GM12873 (cell line): Measurements from ENCODE around the gene HEG1.

Source experiments
- TF ChIP-seq, protein P1 (sequence below): IDR thresholded peaks from 2 replicates; pipeline ENCODE4 v1.5.1; 2012; ENCODE audit warnings: low read depth, mild to moderate bottlenecking, moderate library complexity, low read length, control low read depth; ENCODE audit not compliant: insufficient read depth; ENCODE audit errors: missing control alignments

The HEG1 gene

DNA sequence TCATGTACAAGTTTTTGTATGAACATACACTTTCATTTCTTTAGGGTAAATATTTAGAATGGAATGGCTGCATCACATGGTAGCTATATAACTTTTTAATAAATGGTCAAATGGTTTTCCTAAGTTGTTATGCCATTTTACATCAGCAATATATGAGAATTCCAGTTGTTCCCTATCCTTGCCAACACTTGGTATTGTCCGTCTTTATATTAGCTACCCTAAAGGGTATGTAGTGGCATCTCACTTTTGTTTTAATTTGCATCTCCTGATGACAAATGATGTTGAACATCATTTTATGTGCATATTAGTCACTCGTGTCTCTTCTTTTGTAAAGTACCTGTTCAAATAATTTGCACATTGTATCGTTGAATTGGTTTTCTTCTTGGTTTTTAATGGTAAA, 118.7 kb downstream of the HEG1 start:
- TF ChIP-seq, protein P1, sequence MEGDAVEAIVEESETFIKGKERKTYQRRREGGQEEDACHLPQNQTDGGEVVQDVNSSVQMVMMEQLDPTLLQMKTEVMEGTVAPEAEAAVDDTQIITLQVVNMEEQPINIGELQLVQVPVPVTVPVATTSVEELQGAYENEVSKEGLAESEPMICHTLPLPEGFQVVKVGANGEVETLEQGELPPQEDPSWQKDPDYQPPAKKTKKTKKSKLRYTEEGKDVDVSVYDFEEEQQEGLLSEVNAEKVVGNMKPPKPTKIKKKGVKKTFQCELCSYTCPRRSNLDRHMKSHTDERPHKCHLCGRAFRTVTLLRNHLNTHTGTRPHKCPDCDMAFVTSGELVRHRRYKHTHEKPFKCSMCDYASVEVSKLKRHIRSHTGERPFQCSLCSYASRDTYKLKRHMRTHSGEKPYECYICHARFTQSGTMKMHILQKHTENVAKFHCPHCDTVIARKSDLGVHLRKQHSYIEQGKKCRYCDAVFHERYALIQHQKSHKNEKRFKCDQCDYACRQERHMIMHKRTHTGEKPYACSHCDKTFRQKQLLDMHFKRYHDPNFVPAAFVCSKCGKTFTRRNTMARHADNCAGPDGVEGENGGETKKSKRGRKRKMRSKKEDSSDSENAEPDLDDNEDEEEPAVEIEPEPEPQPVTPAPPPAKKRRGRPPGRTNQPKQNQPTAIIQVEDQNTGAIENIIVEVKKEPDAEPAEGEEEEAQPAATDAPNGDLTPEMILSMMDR = no peak

DNA sequence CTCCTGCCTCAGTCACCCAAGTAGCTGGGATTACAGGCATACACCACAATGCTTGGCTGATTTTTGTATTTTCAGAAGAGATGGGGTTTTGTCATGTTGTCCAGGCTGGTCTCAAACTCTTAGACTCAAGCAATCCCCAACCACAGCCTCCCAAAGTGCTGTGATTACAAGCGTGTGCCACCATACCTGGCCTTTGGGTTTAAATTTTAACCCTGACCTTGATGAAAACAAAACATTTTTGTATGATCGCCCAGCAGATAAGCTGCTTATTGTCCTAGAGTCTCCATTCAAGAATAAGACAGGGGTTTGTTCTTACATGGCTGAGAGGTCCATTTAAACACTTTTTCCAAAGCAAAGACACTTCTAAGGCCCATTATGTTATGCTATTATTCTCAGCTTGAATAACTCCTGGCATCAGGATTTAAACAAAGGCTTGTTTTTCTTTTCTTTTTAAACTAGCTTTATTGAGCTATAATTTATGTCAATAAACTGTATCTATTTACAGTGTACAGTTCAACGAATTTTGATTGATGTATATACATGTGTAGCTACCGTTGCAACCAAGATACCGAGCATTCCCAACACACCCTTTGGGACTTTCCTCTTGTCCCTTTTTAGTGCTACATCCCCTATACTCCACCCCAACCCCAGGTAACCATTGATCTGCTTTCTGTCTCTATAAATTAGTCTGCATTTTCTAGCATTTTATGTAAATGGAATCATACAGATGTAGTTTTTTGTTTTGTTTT, 119.8 kb downstream of the HEG1 start:
- TF ChIP-seq, protein P1 = no peak

DNA sequence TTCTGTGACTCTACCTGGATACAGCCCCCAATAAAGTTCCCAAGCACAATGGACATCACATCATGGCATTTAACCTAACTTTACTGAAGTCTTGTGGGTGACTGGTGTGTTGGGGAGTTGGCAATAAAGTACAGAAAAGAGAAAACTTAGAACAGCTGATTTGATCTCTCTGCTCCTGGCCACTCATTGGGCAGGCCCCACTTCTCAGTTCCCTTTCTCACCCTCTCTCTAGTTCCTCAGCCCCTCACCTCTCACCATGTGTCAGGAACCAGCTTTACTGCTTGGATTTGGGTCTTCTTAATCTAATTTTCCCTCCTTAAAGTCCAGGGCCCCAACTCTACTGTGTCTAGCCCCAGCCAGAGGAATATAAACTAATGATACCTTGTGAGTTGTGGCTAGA, 120.5 kb downstream of the HEG1 start:
- TF ChIP-seq, protein P1 = no peak

DNA sequence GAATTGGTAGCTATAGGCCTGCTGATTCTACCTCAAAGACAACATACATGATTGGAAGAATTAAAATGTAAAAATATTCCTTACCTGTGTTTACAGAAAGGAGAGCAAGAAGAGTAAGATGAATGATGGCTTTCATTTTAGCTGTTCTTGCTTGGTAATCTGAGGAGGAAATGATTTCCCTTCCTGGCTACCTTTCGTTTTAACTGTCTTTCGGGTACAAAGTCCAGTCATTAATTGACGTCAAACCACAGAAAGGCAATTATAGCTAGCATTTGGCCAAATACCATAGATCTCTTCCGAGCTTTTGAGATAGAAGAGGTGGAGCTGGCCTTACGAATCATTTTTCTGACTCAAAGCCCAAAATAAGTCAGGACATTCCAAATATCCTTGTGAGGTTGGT, 121.2 kb downstream of the HEG1 start, which contains the start of gene MUC13:
Gene MUC13, minus strand, starts transcription at position 175 of the 400 bp plus-strand sequence. Its CDS starts 39 bp downstream, at position 136.
- TF ChIP-seq, protein P1 = no peak

DNA sequence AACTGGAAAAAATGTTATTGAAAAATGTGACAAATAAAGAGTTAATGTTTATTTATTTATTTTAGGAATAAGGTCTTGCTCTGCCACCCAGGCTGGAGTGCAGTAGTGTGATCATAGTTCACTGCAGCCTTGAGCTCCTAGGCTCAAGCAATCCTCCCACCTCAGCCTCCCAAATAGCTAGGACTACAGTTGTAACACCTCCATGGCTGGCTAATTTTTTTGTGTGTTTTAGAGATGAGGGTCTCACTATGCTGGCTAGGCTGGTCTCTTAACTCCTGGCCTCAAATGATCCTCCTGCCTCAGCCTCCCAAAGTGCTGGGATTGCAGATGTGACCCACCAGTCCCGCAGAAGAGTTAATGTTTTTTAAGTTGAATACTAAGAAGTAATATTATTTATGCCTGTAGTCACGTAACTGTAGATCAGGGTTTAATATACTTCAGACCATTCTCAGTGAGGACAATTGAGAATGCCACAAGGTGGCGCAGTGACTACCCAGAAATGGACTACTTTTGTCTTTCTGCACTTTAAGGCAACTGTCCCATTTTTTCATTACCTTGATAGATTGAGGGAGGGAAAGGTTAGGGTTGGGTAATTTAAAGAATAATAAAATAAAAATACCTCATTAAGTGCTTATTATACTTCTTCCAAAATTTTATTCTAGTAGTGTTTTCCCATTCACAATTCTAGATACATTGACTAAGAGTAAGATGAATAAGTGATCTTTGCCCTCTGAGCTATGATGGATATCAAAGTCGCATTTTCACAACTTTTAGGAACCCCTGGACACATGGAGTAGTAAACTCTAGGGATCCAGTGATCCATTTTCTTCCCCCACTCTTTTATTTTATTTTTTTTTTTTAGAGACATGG, 127.2 kb downstream of the HEG1 start:
- TF ChIP-seq, protein P1 = peak; percentile 76

DNA sequence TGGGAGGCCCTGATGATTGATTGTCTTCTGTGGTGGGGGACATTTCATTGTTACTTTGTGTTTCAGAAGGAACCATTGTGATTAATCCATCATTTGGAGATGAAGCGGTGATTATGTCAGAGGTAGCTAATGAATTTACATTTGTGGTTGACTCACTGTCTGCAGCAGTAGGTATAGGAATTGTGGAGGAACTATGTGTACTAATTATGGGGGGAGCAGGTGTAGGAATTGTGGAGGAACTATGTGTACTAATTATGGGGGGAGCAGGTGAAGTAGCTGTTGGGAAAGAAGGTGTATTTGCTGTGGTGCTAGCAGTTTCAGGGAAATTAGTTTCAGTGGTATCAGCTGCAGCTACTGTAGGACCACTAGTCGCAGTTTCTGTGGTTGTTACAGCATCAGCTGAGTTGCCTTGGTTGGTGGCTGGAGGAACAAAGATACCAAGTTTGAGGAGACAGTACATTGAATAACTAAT, 128.2 kb downstream of the HEG1 start:
- TF ChIP-seq, protein P1 = no peak

DNA sequence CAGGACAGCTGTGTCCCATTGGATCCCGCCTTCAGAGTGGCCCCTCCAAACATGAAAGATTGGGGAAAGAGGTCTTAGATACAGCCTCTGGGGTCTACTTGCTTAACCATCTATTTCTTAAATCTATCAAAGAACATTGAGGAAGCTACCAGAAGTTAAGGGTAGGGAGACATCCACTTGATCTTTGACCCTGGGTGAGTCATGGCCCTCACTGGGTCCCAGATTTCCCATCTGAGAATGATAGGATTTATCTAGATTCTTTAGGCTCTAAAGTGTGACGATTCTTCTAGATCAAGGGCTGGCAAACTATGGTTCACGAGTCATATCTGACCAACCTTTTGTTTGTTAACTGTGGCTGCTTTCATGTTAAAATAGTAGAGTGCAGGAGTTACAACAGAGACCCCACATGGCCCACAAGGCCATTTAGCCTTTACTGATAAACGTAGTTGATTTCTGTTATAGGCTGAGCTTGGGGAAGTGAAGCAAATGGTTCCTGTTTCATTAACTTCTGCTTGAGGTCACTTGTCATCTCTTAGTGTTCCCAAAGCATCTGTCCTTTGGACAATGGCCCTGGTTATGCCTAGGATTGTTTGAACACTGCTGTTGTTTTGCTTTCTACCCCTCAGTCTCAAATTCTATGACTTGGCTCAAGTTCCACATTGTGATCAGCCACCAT, 129.2 kb downstream of the HEG1 start:
- TF ChIP-seq, protein P1 = no peak
